ENCODE results near the gene EXT2. TPM values are rescaled to one million over a fixed set of nuclear protein-coding genes. Genes with fewer than 3 reads are reported as not detected.

The EXT2 gene
- total RNA-seq, 1 experiment from 2014 or later, result 39.1 TPM

DNA sequence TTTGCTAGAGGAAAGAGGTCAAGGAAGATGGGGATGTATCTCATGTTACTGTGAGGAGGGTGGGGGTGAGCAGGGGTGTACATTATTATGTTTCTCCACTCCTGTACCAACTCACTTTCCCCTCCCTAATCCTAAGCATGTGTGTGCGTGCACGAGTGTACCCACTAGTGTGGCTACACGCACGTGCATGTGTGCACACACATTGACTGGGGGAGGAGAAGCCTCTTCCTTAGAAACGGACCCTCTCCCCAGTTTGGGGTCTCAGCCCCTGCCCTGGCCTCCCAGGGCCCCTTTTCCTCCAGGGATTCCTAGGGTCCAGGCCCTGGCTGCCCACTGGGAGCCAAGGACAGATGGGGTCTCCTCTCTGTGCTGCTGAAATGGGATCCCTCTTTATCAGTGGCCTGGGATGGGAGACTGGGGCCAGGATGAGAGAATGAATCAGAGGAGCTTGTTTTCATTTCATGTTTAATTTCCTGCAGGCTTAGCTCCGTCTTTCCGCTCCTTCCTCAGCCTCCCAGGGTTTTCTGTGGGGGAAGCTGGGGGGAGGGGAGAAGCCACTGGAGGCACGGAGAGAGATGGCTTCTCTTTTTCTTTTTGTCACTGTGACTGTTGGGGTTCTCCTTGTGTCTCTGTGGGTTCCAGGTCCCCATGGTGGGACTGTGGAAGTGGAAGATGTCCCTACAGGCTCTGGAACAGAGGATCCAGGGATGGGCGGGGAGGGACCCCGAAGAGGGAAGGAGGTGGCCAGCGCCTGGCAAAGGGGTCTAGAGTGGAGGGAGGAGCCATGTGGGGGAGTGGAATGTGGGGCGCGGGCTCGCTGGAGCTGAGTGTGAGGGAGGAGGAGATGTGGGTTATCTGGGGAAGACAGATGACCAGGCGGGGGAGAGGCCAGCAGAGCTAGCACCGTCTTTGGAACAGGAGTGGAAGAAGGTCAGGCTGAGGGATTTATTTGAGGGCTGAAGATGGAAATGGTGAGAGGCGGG, 174.2 kb downstream of the EXT2 start (continued):
- TF ChIP-seq OVOL2 (CRISPR knock-in tag; IDR thresholded peaks at IDR 0.05; ENCODE audit: borderline replicate concordance), result no peak
- TF ChIP-seq NFE2L1 (CRISPR knock-in tag; IDR thresholded peaks at IDR 0.05), result no peak
- no peak for TF ChIP-seq KAT7 (CRISPR knock-in tag; IDR thresholded peaks at IDR 0.05; ENCODE audit: borderline replicate concordance)
- no peak for TF ChIP-seq GRHL2 (CRISPR knock-in tag; IDR thresholded peaks at IDR 0.05; ENCODE audit: insufficient replicate concordance, severe bottlenecking)
- no peak for TF ChIP-seq USF2 (CRISPR knock-in tag; IDR thresholded peaks at IDR 0.05)
- no peak for TF ChIP-seq SP1 (CRISPR knock-in tag; conservative IDR thresholded peaks at IDR 0.05)
- no peak for TF ChIP-seq ZBTB43 (CRISPR knock-in tag; IDR thresholded peaks at IDR 0.05)
- TF ChIP-seq ZNF671 (CRISPR knock-in tag; IDR thresholded peaks at IDR 0.05), result no peak

DNA sequence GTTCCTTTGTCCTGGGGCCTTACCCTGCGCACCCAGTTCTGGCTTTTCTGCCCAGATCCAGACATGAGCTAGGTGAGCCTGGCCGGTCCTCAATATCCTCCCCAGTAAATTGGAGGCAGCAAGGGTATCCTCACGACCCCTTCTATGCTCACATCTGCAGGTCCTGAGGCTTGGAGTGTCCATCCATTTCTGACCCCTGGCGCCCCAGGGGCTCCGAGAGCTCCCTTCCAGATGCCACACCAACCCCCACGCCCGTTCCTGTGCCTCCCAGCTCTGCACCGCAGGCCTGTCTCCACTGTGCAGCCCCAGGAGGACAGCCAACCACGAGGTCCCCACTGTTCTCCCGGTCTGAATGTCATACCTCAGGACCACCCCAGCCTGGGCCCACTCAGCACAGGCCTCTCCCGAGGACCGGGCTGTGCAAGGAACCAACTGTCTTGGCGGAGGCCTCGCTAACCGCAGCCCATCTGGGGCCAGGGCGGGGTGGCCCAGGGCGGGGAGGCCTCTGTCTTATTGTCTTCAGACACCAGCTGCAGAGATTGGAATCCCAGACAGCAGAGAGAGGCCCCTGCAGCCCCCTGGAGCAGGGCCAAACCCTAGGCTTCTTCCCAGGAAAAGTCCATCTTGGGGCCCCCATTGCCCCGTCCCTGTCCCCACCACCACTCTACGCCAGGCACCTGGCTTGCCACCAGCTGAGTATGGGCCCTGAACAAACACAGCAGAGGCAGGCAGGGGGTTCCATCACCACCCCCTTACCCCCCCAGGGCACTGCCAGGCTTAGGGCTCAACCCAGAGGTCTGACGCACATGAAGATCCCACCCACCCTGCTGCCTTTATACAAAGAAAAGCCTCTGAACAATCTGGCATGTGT, 175.2 kb downstream of the EXT2 start:
- H3K4me3 Mint-ChIP-seq, result no peak overlapping the region
- POLR2A ChIA-PET, result no interaction called here
- TF ChIP-seq NR3C1 (CRISPR knock-in tag; conservative IDR thresholded peaks at IDR 0.05; ENCODE audit: low read depth) (no peak), NFYB (CRISPR knock-in tag; conservative IDR thresholded peaks at IDR 0.05; ENCODE audit: low read depth) (no peak), TP53 (CRISPR knock-in tag; IDR thresholded peaks at IDR 0.05) (no peak), SMAD4 (CRISPR knock-in tag; IDR thresholded peaks at IDR 0.05) (no peak), MYBL2 (CRISPR knock-in tag; IDR thresholded peaks at IDR 0.05) (no peak), FOXK1 (CRISPR knock-in tag; IDR thresholded peaks at IDR 0.05) (no peak), MXD4 (CRISPR knock-in tag; IDR thresholded peaks at IDR 0.05; ENCODE audit: borderline replicate concordance) (no peak), TEAD1 (CRISPR knock-in tag; IDR thresholded peaks at IDR 0.05) (no peak), ZNF317 (CRISPR knock-in tag; IDR thresholded peaks at IDR 0.05; ENCODE audit: borderline replicate concordance, low read depth) (no peak), ZNF232 (CRISPR knock-in tag; IDR thresholded peaks at IDR 0.05) (no peak), ARID4B (CRISPR knock-in tag; IDR thresholded peaks at IDR 0.05; ENCODE audit: borderline replicate concordance) (no peak), CBFB (CRISPR knock-in tag; IDR thresholded peaks at IDR 0.05; ENCODE audit: low read depth) (no peak), ZNF219 (CRISPR knock-in tag; IDR thresholded peaks at IDR 0.05; ENCODE audit: borderline replicate concordance) (no peak), E2F1 (CRISPR knock-in tag; IDR thresholded peaks at IDR 0.05) (no peak), ZNF263 (CRISPR knock-in tag; IDR thresholded peaks at IDR 0.05; ENCODE audit: low read depth) (no peak), RORB (CRISPR knock-in tag; IDR thresholded peaks at IDR 0.05) (no peak), USF2 (CRISPR knock-in tag; IDR thresholded peaks at IDR 0.05) (no peak)
- no peaks in the 10 kb centered on the region for H3K4me1 Mint-ChIP-seq
- H3K27ac Mint-ChIP-seq, result no peak overlapping the region
- CTCF ChIA-PET, result interaction anchor here (0.6 kb wide), 1 partner anchor 253 kb away, joined by 3 read pairs; no protein-coding TSS in a partner anchor
- 0 out of 2 replicates have a peak, but pooled peaks cover 3% of the 10 kb centered on the region for H3K9me3 Mint-ChIP-seq
- H3K36me3 Mint-ChIP-seq, result no peaks in the 10 kb centered on the region
- ATAC-seq (no peak), DNase-seq (ENCODE audit: low spot score) (no peak)
- no peaks in the 10 kb centered on the region for H3K27me3 Mint-ChIP-seq (ENCODE audit: low read depth)

All from WTC11 (cell line).